ENCODE results near the gene UQCC3.
"Not testable (repeated sequence)": the region's sequence is repeated elsewhere in the genome, so short reads cannot be mapped to it uniquely, and the experiment has no call there.

Gene UQCC3

GRCh38 chr11:62652161-62653006, 19.1 kb upstream of the UQCC3 start:
- H3K36me3 Mint-ChIP-seq = peaks cover 12 to 15% of the 10 kb centered on the region in 2 donors
- DNase-seq = no peak
- peaks cover 12 to 41% of the 10 kb centered on the region in 2 donors for H3K4me1 Mint-ChIP-seq
- peak overlapping the region; percentile 93 for H3K27ac Mint-ChIP-seq
- peak overlapping the region; percentile 87 to 99 for H3K4me3 Mint-ChIP-seq
- no peaks in the 10 kb centered on the region for H3K9me3 Mint-ChIP-seq
- no peaks in the 10 kb centered on the region for H3K27me3 Mint-ChIP-seq
- ATAC-seq (replicated peaks) = peak in 1 of 2 donors; percentile 6

DNA sequence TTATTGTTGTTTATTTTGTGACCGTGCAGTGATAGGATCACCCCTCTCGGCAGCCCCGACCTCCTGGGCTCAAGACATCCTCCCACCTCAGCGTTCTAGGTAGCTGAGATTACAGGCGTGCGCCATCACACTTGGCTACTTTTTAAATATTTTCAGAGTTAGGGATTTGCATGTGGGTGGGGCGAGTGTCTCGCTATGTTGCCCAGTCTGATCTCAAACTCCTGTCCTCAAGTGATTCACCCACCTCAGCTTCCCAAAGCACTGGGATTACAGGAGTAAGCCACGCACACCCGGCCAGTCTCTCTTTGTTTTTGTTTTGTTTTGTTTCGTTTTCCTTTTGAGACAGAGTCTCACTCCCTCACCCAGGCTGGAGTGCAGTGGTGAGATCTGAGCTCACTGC, 17.2 kb upstream of the UQCC3 start:
- peaks cover 12 to 29% of the 10 kb centered on the region in 2 donors for H3K4me1 Mint-ChIP-seq
- ATAC-seq (replicated peaks) (no peak), DNase-seq (no peak)
- peak overlapping the region; percentile 52 to 65 for H3K4me3 Mint-ChIP-seq
- H3K27me3 Mint-ChIP-seq = no peaks in the 10 kb centered on the region
- H3K36me3 Mint-ChIP-seq = peaks cover 7% of the 10 kb centered on the region in 2 donors
- H3K27ac Mint-ChIP-seq = no peak overlapping the region
- H3K9me3 Mint-ChIP-seq = no peaks in the 10 kb centered on the region

- ATAC-seq (replicated peaks) (no peak), DNase-seq (no peak)
- Mint-ChIP-seq H3K9me3 (no peaks in the 10 kb centered on the region), H3K36me3 (peaks cover 0 to 8% of the 10 kb centered on the region in 2 donors), H3K4me3 (no peak overlapping the region), H3K4me1 (peaks cover 9 to 12% of the 10 kb centered on the region in 2 donors), H3K27me3 (no peaks in the 10 kb centered on the region), H3K27ac (no peak overlapping the region)
Observed at GRCh38 chr11:62656796-62657429, 14.6 kb upstream of the UQCC3 start.

DNA sequence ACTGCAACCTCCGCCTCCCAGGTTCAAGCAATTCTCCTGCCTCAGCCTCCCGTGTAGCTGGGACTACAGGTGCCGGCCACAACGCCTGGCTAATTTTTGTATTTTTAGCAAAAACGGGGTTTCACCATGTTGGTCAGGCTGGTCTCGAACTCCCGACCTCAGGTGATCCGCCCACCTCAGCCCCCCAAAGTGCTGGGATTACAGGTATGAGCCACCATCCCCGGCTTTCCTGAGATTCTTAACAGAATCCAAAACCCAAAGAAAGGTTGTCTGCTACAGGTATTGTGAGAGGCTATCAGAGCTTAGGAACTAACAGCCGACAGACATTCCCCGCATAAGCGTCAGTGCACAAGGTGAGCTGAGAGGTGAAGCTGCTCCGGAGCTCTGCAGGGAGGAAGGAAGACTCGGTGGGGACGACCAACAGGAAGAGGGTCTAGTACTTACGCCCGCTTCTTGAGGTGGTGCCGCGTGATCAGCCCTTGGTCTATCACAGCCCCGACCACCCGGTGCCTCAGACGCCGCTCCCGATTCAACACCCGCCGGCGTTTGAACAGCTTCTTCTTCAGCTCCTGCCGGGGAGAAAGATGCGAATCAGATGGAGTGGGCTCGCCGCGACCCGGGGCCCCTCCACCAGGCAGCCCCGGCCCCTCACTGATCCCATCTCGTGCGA, 6.9 kb upstream of the UQCC3 start:
- Mint-ChIP-seq H3K4me1 (peaks cover 22 to 53% of the 10 kb centered on the region in 2 donors), H3K27ac (peak overlapping the region; percentile 99), H3K27me3 (no peaks in the 10 kb centered on the region), H3K36me3 (peaks cover 34 to 46% of the 10 kb centered on the region in 2 donors), H3K4me3 (peak overlapping the region; percentile 97 to 100), H3K9me3 (no peaks in the 10 kb centered on the region)
- ATAC-seq (replicated peaks) (peak; percentile 63 to 65), DNase-seq (no peak)

DNA sequence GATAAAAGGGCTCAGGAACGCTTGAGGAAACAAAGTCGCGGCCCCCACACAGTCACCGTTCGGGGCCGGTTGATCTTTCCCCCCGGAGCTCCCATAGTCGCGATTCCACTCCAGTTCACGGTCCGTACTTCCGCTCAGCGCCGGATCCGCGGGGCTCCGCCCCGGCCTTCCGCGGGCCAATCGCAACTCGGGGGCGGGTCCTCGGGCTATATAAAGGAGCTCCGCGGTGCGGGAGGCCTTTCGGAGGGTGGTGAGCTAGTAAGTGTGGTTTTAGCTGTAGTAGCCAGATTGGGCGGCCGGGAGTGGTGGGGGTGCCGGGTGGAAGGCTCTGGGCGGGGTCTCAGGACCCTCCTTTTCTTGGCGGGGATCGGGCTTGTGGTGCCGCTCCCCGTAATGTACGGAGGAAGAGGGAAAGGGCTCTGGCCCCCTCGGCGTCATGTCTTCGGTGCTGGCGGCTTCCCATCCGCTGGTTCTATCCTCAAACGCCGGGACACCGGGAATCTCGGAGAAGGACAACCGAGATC, 6.3 kb upstream of the UQCC3 start, which contains the start of the genes C11orf98 and CSKMT:
C11orf98 (minus strand) TSS at position 136 of the 524 bp plus-strand sequence; CDS start at position 95, 41 bp downstream.
CSKMT (plus strand) TSS at position 238 of the 524 bp plus-strand sequence. CDS start 568 bp downstream, outside the sequence.
- no peaks in the 10 kb centered on the region for H3K9me3 Mint-ChIP-seq
- H3K27ac Mint-ChIP-seq = peak within 1 kb of the TSS; percentile 99
- H3K27me3 Mint-ChIP-seq = no peaks in the 10 kb centered on the region
- peak within 1 kb of the TSS; percentile 97 to 100 for H3K4me3 Mint-ChIP-seq
- H3K4me1 Mint-ChIP-seq = peaks cover 26 to 58% of the 10 kb centered on the region in 2 donors
- peak; percentile 94 for DNase-seq
- ATAC-seq (replicated peaks) = peak; percentile 90 to 94
- peaks cover 34 to 48% of the 10 kb centered on the region in 2 donors for H3K36me3 Mint-ChIP-seq

DNA sequence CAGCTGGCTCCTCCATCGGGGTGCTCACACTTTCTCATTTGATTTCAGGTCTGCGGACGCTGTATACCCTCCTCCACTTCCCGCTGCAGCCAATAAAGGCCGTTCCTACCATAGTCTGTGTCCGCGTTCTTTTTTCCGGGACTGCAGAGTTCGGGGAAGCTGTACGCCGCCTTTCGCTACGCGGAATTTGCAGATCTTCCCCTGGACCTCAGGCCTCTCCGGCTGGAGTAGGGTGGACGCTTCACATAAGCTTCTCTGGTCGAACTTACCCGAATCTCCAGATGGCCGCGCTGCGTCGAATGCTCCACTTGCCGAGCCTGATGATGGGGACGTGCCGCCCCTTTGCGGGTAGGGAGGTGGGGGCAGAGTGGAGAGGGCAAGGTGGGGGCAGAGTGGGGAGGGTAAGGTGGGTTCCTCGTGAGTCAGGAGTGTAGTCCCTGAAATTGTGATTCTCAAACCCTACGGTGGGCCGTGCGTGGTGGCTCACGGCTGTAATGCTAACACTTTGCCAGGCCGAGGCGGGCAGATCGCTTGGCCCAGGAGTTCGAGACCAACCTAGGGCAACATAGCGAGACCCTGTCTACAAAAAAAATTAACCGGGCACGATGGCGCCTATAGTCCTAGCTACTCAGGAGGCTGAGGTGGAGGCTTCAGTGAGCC, 5.7 kb upstream of the UQCC3 start:
- H3K27me3 Mint-ChIP-seq = no peaks in the 10 kb centered on the region
- peak; percentile 28 for DNase-seq
- no peaks in the 10 kb centered on the region for H3K9me3 Mint-ChIP-seq
- H3K4me1 Mint-ChIP-seq = peaks cover 26 to 62% of the 10 kb centered on the region in 2 donors
- peaks cover 34 to 50% of the 10 kb centered on the region in 2 donors for H3K36me3 Mint-ChIP-seq
- peak overlapping the region; percentile 99 for H3K27ac Mint-ChIP-seq
- ATAC-seq (replicated peaks) = peak; percentile 27 to 40
- H3K4me3 Mint-ChIP-seq = peak overlapping the region; percentile 97 to 100

DNA sequence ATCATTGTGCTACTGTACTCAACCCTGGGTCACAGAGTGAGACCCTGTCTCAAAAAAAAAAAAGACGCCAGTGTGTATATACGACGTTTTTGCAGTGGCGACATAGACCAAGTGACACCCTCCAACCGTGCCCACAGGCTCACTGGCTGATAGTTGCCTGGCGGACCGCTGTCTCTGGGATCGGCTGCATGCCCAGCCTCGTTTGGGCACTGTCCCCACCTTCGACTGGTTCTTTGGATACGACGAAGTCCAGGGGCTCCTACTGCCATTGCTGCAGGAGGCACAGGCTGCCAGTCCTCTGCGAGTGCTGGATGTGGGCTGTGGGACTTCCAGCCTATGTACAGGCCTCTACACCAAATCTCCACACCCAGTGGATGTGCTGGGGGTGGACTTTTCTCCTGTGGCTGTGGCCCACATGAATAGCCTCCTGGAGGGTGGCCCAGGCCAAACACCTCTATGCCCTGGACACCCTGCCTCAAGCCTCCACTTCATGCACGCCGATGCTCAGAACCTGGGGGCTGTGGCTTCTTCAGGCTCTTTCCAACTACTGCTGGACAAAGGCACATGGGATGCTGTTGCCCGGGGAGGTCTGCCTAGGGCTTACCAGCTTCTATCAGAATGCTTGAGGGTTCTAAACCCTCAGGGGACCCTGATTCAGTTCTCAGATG, 5.1 kb upstream of the UQCC3 start:
- DNase-seq (no peak), ATAC-seq (replicated peaks) (no peak)
- Mint-ChIP-seq H3K27me3 (no peaks in the 10 kb centered on the region), H3K4me1 (peaks cover 26 to 64% of the 10 kb centered on the region in 2 donors), H3K4me3 (peak overlapping the region; percentile 97 to 100), H3K9me3 (no peaks in the 10 kb centered on the region), H3K27ac (peak overlapping the region; percentile 99), H3K36me3 (peaks cover 34 to 55% of the 10 kb centered on the region in 2 donors)

GRCh38 chr11:62667460-62667859, 4.0 kb upstream of the UQCC3 start:
- Mint-ChIP-seq H3K4me3 (peak overlapping the region; percentile 97 to 100), H3K27ac (peak overlapping the region; percentile 99), H3K36me3 (peaks cover 39 to 62% of the 10 kb centered on the region in 2 donors), H3K27me3 (no peaks in the 10 kb centered on the region), H3K4me1 (peaks cover 28 to 66% of the 10 kb centered on the region in 2 donors), H3K9me3 (no peaks in the 10 kb centered on the region)
- no peak for ATAC-seq (replicated peaks)
- DNase-seq = no peak

DNA sequence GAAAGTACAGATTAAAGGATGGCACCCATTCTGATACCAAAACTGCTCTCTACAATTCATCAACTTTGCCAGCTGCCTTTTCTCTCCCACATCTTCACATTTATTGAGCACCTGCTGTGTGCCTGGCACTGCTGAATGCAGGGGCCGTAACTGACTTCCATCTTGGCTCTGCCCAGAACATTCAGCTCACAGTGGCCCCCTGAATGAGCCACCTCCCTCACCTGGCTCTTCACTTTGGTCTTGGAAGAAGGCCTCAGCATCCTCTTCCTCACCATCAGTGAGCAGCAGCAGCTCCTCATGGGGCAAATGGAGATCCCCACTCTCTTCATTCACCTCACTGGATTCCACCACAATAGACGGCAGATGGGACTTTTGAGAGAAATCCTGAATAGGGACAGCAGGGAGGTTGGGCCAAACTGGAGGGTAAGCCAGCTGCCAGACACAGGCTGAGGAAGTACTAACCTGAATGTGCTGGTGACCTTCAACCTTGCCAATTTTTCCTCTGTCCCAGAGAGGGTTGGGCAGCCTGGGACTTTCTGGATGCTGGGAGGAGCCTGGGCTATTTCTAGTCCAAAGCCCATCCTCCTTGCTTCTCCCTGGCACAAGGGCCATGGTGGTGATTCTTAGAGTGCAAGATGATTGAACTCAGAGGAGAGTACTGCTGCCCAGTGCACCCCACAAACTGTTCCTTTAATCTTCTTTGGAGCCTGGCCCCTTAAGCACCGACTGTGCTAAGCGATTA, 1.9 kb upstream of the UQCC3 start:
- H3K4me3 Mint-ChIP-seq = peak overlapping the region; percentile 44 to 49
- H3K4me1 Mint-ChIP-seq = peaks cover 27 to 68% of the 10 kb centered on the region in 2 donors
- ATAC-seq (replicated peaks) (no peak), DNase-seq (no peak)
- peaks cover 34 to 57% of the 10 kb centered on the region in 2 donors for H3K36me3 Mint-ChIP-seq
- no peaks in the 10 kb centered on the region for H3K9me3 Mint-ChIP-seq
- no peaks in the 10 kb centered on the region for H3K27me3 Mint-ChIP-seq
- peak overlapping the region; percentile 78 for H3K27ac Mint-ChIP-seq

DNA sequence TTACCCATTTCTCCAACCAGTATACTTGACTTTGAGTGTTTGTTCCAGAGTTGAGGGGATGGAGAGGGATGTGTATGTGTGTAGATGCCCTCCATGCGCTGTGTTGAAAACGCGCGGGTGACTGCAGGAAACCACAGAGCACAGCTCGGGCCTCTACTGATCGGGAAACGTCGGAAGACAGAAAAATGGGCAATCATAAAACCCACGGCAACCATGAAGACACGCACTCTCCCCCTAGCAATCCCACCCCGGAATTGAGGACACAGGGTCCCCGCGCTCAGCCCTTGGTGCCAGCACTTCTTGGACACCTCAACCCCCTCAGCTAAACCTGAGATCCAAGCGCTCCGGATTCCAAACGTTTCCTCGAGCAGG, 251 bp upstream of the UQCC3 start:
- Mint-ChIP-seq H3K4me1 (peaks cover 24 to 58% of the 10 kb centered on the region in 2 donors), H3K27me3 (no peaks in the 10 kb centered on the region), H3K9me3 (no peaks in the 10 kb centered on the region), H3K27ac (peak overlapping the region; percentile 98), H3K4me3 (peak overlapping the region; percentile 97 to 99), H3K36me3 (peaks cover 27 to 52% of the 10 kb centered on the region in 2 donors)
- DNase-seq = no peak
- ATAC-seq (replicated peaks) = peak; percentile 7 to 13

DNA sequence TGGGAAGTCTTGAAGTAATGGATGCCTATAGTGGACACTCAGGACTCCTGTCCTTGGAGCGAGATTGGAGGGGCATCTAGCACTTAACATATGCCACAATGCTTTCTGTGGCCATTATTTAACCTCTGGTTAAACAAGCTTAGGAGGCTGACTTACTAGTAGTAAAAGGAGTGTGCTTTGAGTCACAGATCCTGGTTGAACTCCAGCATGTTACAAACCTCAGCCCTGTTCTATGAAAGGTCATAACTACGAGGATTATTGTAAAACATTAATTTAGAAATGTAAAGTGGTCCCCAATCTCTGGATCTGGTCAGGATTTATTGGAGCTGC, 1.7 kb downstream of the UQCC3 start:
- Mint-ChIP-seq H3K36me3 (peaks cover 33 to 55% of the 10 kb centered on the region in 2 donors), H3K27me3 (no peaks in the 10 kb centered on the region), H3K27ac (peak overlapping the region; percentile 98), H3K9me3 (no peaks in the 10 kb centered on the region), H3K4me1 (peaks cover 25 to 58% of the 10 kb centered on the region in 2 donors), H3K4me3 (peak overlapping the region; percentile 97 to 99)
- ATAC-seq (replicated peaks) = no peak
- no peak for DNase-seq

DNA sequence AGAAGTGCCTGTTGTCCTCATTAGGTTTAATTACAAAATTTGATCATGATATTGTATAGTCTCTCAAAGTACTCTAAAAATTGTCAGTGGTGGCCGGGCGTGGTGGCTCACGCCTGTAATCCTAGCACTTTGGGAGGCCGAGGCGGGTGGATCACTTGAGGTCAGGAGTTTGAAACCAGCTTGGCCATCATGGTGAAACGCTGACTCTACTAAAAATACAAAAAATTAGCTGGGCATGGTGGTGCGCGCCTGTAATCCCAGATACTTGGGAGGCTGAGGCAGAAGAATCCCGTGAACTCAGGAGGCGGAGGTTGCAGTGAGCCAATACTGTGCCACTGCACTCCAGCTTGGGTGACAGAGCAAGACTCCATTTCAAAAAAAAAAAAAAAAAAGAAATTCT, 3.9 kb downstream of the UQCC3 start:
- Mint-ChIP-seq H3K27ac (peak overlapping the region; percentile 39), H3K36me3 (peaks cover 30 to 52% of the 10 kb centered on the region in 2 donors), H3K4me1 (peaks cover 26 to 51% of the 10 kb centered on the region in 2 donors)
- DNase-seq; ATAC-seq (replicated peaks); H3K4me3 Mint-ChIP-seq; H3K27me3 Mint-ChIP-seq; H3K9me3 Mint-ChIP-seq: not testable (repeated sequence)
